ENCODE measurements around the gene FAXC.

DNA sequence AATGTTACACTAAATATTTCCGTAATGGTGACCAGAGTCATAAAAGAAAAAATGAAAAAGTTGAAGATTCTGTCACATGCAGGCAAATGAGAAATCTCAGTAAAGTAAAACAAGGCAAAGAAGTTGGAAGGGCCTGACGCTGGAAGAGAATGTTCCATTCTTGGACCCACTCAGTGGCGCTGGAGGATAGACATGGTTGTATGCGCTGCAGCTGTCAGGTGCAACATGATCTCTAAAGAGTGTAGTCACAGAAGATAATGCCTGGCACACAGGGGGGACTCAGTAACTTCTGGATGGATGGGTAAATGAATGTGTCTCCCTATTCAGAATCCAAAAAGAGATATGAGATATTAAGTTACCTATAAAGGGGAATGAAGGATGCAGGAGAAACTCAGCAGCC is 116.3 kb downstream of the FAXC start:
- no peak for TF ChIP-seq ELF1 (IDR thresholded peaks at IDR 0.05)
- no peak for TF ChIP-seq TEAD4 (IDR thresholded peaks at IDR 0.05; ENCODE audit: borderline replicate concordance, insufficient read depth)
- TF ChIP-seq EP300 (IDR thresholded peaks at IDR 0.05; ENCODE audit: borderline replicate concordance in 1 of 2, low read depth in 1 of 2, low read length in 1 of 2) = no peak
- no peak for TF ChIP-seq EZH2phosphoT487 (IDR thresholded peaks at IDR 0.05; ENCODE audit: borderline replicate concordance, low read depth)
- no peak for TF ChIP-seq RXRA (IDR thresholded peaks at IDR 0.05; ENCODE audit: borderline replicate concordance, low read depth)
- no peak for TF ChIP-seq RFX5 (IDR thresholded peaks at IDR 0.05; ENCODE audit: low read length)
- TF ChIP-seq, protein P1, sequence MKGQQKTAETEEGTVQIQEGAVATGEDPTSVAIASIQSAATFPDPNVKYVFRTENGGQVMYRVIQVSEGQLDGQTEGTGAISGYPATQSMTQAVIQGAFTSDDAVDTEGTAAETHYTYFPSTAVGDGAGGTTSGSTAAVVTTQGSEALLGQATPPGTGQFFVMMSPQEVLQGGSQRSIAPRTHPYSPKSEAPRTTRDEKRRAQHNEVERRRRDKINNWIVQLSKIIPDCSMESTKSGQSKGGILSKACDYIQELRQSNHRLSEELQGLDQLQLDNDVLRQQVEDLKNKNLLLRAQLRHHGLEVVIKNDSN (IDR thresholded peaks at IDR 0.05; ENCODE audit: borderline replicate concordance, low read depth) = no peak
- no peak for TF ChIP-seq POLR2AphosphoS5 (IDR thresholded peaks at IDR 0.05; ENCODE audit: low read depth, low read length)
- TF ChIP-seq JUND (IDR thresholded peaks at IDR 0.05) = no peak
- TF ChIP-seq, protein P2, sequence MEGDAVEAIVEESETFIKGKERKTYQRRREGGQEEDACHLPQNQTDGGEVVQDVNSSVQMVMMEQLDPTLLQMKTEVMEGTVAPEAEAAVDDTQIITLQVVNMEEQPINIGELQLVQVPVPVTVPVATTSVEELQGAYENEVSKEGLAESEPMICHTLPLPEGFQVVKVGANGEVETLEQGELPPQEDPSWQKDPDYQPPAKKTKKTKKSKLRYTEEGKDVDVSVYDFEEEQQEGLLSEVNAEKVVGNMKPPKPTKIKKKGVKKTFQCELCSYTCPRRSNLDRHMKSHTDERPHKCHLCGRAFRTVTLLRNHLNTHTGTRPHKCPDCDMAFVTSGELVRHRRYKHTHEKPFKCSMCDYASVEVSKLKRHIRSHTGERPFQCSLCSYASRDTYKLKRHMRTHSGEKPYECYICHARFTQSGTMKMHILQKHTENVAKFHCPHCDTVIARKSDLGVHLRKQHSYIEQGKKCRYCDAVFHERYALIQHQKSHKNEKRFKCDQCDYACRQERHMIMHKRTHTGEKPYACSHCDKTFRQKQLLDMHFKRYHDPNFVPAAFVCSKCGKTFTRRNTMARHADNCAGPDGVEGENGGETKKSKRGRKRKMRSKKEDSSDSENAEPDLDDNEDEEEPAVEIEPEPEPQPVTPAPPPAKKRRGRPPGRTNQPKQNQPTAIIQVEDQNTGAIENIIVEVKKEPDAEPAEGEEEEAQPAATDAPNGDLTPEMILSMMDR (IDR thresholded peaks at IDR 0.05) = no peak
- TF ChIP-seq GABPA (IDR thresholded peaks at IDR 0.05; ENCODE audit: low read depth) = no peak
- TF ChIP-seq MXI1 (IDR thresholded peaks at IDR 0.05; ENCODE audit: low read depth, low read length) = no peak
- TF ChIP-seq CHD2 (IDR thresholded peaks at IDR 0.05; ENCODE audit: low read length, partially characterized antibody) = no peak
- no peak for TF ChIP-seq RAD21 (IDR thresholded peaks at IDR 0.05; ENCODE audit: low read length)

Measured in SK-N-SH (cell line).